ENCODE results near the gene HOXC9.

Gene HOXC9

GRCh38 chr12:53994009-53994263 is 6.0 kb upstream of the HOXC9 start:
- DNase-seq (ENCODE audit: low read depth), result no peak
- no peak overlapping the region for H3K4me3 ChIP-seq (ENCODE audit: low read depth, low read length)
- TF ChIP-seq CTCF (IDR thresholded peaks at IDR 0.05; ENCODE audit: low read depth, low read length) (no peak), MAX (IDR thresholded peaks at IDR 0.05; ENCODE audit: low read depth, low read length) (no peak), POLR2A (IDR thresholded peaks at IDR 0.05; ENCODE audit: extremely low read depth, insufficient read length) (no peak), MYC (IDR thresholded peaks at IDR 0.05; ENCODE audit: low read depth, low read length) (no peak)

GRCh38 chr12:53994264-53995001 is 5.5 kb upstream of the HOXC9 start:
- DNase-seq (ENCODE audit: low read depth), result peak; percentile 67
- no peak for TF ChIP-seq POLR2A (IDR thresholded peaks at IDR 0.05; ENCODE audit: extremely low read depth, insufficient read length)
- no peak for TF ChIP-seq CTCF (IDR thresholded peaks at IDR 0.05; ENCODE audit: low read depth, low read length)
- TF ChIP-seq MAX (IDR thresholded peaks at IDR 0.05; ENCODE audit: low read depth, low read length), result no peak
- no peak for TF ChIP-seq MYC (IDR thresholded peaks at IDR 0.05; ENCODE audit: low read depth, low read length)
- H3K4me3 ChIP-seq (ENCODE audit: low read depth, low read length), result peak overlapping the region; percentile 55

GRCh38 chr12:53995002-53995377 is 5.0 kb upstream of the HOXC9 start:
- DNase-seq (ENCODE audit: low read depth), result no peak
- TF ChIP-seq MYC (IDR thresholded peaks at IDR 0.05; ENCODE audit: low read depth, low read length), result no peak
- no peak for TF ChIP-seq POLR2A (IDR thresholded peaks at IDR 0.05; ENCODE audit: extremely low read depth, insufficient read length)
- TF ChIP-seq MAX (IDR thresholded peaks at IDR 0.05; ENCODE audit: low read depth, low read length), result no peak
- TF ChIP-seq CTCF (IDR thresholded peaks at IDR 0.05; ENCODE audit: low read depth, low read length), result no peak
- H3K4me3 ChIP-seq (ENCODE audit: low read depth, low read length), result peak overlapping the region; percentile 55

GRCh38 chr12:53995378-53996239 is 4.4 kb upstream of the HOXC9 start:
- DNase-seq (ENCODE audit: low read depth), result peak; percentile 90
- TF ChIP-seq CTCF (IDR thresholded peaks at IDR 0.05; ENCODE audit: low read depth, low read length) (no peak), MYC (IDR thresholded peaks at IDR 0.05; ENCODE audit: low read depth, low read length) (no peak), MAX (IDR thresholded peaks at IDR 0.05; ENCODE audit: low read depth, low read length) (no peak)
- H3K4me3 ChIP-seq (ENCODE audit: low read depth, low read length), result peak overlapping the region; percentile 55

GRCh38 chr12:53996240-53997203 is 3.4 kb upstream of the HOXC9 start:
- TF ChIP-seq POLR2A (IDR thresholded peaks at IDR 0.05; ENCODE audit: extremely low read depth, insufficient read length) (no peak), MAX (IDR thresholded peaks at IDR 0.05; ENCODE audit: low read depth, low read length) (no peak), CTCF (IDR thresholded peaks at IDR 0.05; ENCODE audit: low read depth, low read length) (no peak), MYC (IDR thresholded peaks at IDR 0.05; ENCODE audit: low read depth, low read length) (no peak)
- peak overlapping the region; percentile 55 for H3K4me3 ChIP-seq (ENCODE audit: low read depth, low read length)
- DNase-seq (ENCODE audit: low read depth), result no peak
